Measurements from ENCODE around the gene ST8SIA5. TPM values are rescaled to one million over a fixed set of nuclear protein-coding genes. Genes with fewer than 3 reads are reported as not detected.

Gene ST8SIA5
- total and polyA plus RNA-seq, 4 donors: 0.06 to 0.09 (median 0.08) TPM

DNA sequence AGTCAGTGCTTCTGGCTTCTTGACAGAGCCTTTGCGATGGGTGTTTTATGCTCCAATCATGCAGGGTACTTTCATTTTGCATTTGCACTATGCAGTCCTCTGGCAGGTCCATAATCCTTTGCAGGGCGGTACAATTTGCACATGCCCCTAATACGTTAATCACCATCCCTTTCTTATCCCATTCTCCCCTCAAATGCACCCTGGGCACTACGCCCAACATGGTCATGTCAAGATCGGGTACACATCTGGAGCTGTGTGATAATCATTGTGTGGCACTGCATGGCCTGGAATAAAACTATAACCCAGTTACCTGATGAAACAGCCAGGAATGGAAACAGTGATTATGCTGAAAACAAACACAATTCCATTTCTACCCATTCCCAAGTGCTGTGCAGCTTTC, 127.5 kb downstream of the ST8SIA5 start:
- no peaks in the 10 kb centered on the region for H3K27me3 ChIP-seq (ENCODE audit: control insufficient read depth in 3 of 3, insufficient read depth in 3 of 3, low read length in 2 of 3)
- H3K4me1 ChIP-seq (ENCODE audit: control insufficient read depth in 5 of 5, insufficient read depth in 5 of 5, low read length in 5 of 5): no peaks in the 10 kb centered on the region
- H3K36me3 ChIP-seq (ENCODE audit: control insufficient read depth in 4 of 4, insufficient read depth in 4 of 4, low read length in 4 of 4): no peaks in the 10 kb centered on the region
- no peak for DNase-seq
- no peaks in the 10 kb centered on the region for H3K9me3 ChIP-seq (ENCODE audit: control insufficient read depth in 4 of 4, insufficient read depth in 3 of 4, low read length in 3 of 4)
- no peak for ATAC-seq (ENCODE audit: insufficient read depth, low FRiP score)
- no peak overlapping the region for H3K27ac ChIP-seq (ENCODE audit: low read depth in 1 of 2, low read length in 1 of 2)
- WGBS, 2 donors: 92 to 94% methylated on average over 5 of the region's 5 CpGs
- no peak overlapping the region for H3K4me3 ChIP-seq
- TF ChIP-seq, protein P1, sequence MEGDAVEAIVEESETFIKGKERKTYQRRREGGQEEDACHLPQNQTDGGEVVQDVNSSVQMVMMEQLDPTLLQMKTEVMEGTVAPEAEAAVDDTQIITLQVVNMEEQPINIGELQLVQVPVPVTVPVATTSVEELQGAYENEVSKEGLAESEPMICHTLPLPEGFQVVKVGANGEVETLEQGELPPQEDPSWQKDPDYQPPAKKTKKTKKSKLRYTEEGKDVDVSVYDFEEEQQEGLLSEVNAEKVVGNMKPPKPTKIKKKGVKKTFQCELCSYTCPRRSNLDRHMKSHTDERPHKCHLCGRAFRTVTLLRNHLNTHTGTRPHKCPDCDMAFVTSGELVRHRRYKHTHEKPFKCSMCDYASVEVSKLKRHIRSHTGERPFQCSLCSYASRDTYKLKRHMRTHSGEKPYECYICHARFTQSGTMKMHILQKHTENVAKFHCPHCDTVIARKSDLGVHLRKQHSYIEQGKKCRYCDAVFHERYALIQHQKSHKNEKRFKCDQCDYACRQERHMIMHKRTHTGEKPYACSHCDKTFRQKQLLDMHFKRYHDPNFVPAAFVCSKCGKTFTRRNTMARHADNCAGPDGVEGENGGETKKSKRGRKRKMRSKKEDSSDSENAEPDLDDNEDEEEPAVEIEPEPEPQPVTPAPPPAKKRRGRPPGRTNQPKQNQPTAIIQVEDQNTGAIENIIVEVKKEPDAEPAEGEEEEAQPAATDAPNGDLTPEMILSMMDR (IDR thresholded peaks at IDR 0.05; ENCODE audit: control extremely low read depth, extremely low read depth): no peak
- no peak overlapping the region for H3K9ac ChIP-seq (ENCODE audit: insufficient read depth in 1 of 2, low read length in 2 of 2)

GRCh38 chr18:46628206-46628605, 128.6 kb downstream of the ST8SIA5 start:
- Histone ChIP-seq H3K27me3 (ENCODE audit: control insufficient read depth in 3 of 3, insufficient read depth in 3 of 3, low read length in 2 of 3) (no peaks in the 10 kb centered on the region), H3K9ac (ENCODE audit: insufficient read depth in 1 of 2, low read length in 2 of 2) (no peak overlapping the region), H3K27ac (ENCODE audit: low read depth in 1 of 2, low read length in 1 of 2) (no peak overlapping the region), H3K9me3 (ENCODE audit: control insufficient read depth in 4 of 4, insufficient read depth in 3 of 4, low read length in 3 of 4) (no peaks in the 10 kb centered on the region), H3K4me3 (no peak overlapping the region), H3K4me1 (ENCODE audit: control insufficient read depth in 5 of 5, insufficient read depth in 5 of 5, low read length in 5 of 5) (peaks cover 0 to 3% (median 0%) of the 10 kb centered on the region in 5 donors), H3K36me3 (ENCODE audit: control insufficient read depth in 4 of 4, insufficient read depth in 4 of 4, low read length in 4 of 4) (no peaks in the 10 kb centered on the region)
- TF ChIP-seq, protein P1 (IDR thresholded peaks at IDR 0.05; ENCODE audit: control extremely low read depth, extremely low read depth): no peak
- 73 to 91% methylated on average over 5 of the region's 5 CpGs for WGBS, 2 donors
- ATAC-seq (ENCODE audit: insufficient read depth, low FRiP score) (no peak), DNase-seq (no peak)

GRCh38 chr18:46627136-46627535, 129.7 kb downstream of the ST8SIA5 start:
- Histone ChIP-seq H3K9me3 (ENCODE audit: control insufficient read depth in 4 of 4, insufficient read depth in 3 of 4, low read length in 3 of 4) (no peaks in the 10 kb centered on the region), H3K27me3 (ENCODE audit: control insufficient read depth in 3 of 3, insufficient read depth in 3 of 3, low read length in 2 of 3) (no peaks in the 10 kb centered on the region), H3K4me1 (ENCODE audit: control insufficient read depth in 5 of 5, insufficient read depth in 5 of 5, low read length in 5 of 5) (peaks cover 0 to 3% (median 0%) of the 10 kb centered on the region in 5 donors), H3K9ac (ENCODE audit: insufficient read depth in 1 of 2, low read length in 2 of 2) (no peak overlapping the region), H3K36me3 (ENCODE audit: control insufficient read depth in 4 of 4, insufficient read depth in 4 of 4, low read length in 4 of 4) (no peaks in the 10 kb centered on the region), H3K4me3 (no peak overlapping the region), H3K27ac (ENCODE audit: low read depth in 1 of 2, low read length in 1 of 2) (no peak overlapping the region)
- TF ChIP-seq, protein P1 (IDR thresholded peaks at IDR 0.05; ENCODE audit: control extremely low read depth, extremely low read depth): no peak
- no peak for ATAC-seq (ENCODE audit: insufficient read depth, low FRiP score)
- WGBS, 2 donors: 62 to 76% methylated on average over 2 of the region's 2 CpGs
- DNase-seq: no peak

- TF ChIP-seq, protein P1 (IDR thresholded peaks at IDR 0.05; ENCODE audit: control extremely low read depth, extremely low read depth): no peak
- ATAC-seq (ENCODE audit: insufficient read depth, low FRiP score): no peak
- Histone ChIP-seq H3K9me3 (ENCODE audit: control insufficient read depth in 4 of 4, insufficient read depth in 3 of 4, low read length in 3 of 4) (no peaks in the 10 kb centered on the region), H3K4me3 (no peak overlapping the region), H3K27ac (ENCODE audit: low read depth in 1 of 2, low read length in 1 of 2) (no peak overlapping the region), H3K27me3 (ENCODE audit: control insufficient read depth in 3 of 3, insufficient read depth in 3 of 3, low read length in 2 of 3) (no peaks in the 10 kb centered on the region), H3K36me3 (ENCODE audit: control insufficient read depth in 4 of 4, insufficient read depth in 4 of 4, low read length in 4 of 4) (no peaks in the 10 kb centered on the region), H3K9ac (ENCODE audit: insufficient read depth in 1 of 2, low read length in 2 of 2) (no peak overlapping the region), H3K4me1 (ENCODE audit: control insufficient read depth in 5 of 5, insufficient read depth in 5 of 5, low read length in 5 of 5) (peaks cover 0 to 7% (median 0%) of the 10 kb centered on the region in 5 donors)
- 90 to 98% methylated on average over 5 of the region's 5 CpGs for WGBS, 2 donors
- no peak for DNase-seq
Measured at GRCh38 chr18:46625069-46625468, 131.8 kb downstream of the ST8SIA5 start.
